C4-2B (cell line): ENCODE measurements around the gene NELFA.

Experiments
- ZFX ChIP-seq: fragments of 450-650 bp; IDR thresholded peaks from 2 replicates; pipeline ENCODE4 v1.6.1; 2017
- TF ChIP-seq, protein P1 (sequence below): fragments of 450-650 bp; conservative IDR thresholded peaks from 2 replicates; pipeline ENCODE4 v1.5.1; 2017; ENCODE audit warnings: mild to moderate bottlenecking

- TF ChIP-seq, protein P1, sequence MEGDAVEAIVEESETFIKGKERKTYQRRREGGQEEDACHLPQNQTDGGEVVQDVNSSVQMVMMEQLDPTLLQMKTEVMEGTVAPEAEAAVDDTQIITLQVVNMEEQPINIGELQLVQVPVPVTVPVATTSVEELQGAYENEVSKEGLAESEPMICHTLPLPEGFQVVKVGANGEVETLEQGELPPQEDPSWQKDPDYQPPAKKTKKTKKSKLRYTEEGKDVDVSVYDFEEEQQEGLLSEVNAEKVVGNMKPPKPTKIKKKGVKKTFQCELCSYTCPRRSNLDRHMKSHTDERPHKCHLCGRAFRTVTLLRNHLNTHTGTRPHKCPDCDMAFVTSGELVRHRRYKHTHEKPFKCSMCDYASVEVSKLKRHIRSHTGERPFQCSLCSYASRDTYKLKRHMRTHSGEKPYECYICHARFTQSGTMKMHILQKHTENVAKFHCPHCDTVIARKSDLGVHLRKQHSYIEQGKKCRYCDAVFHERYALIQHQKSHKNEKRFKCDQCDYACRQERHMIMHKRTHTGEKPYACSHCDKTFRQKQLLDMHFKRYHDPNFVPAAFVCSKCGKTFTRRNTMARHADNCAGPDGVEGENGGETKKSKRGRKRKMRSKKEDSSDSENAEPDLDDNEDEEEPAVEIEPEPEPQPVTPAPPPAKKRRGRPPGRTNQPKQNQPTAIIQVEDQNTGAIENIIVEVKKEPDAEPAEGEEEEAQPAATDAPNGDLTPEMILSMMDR, result no peak
- no peak for TF ChIP-seq ZFX
These were observed 63.5 kb downstream of the NELFA start for GRCh38 chr4:1945124-1945895.
